Measurements from ENCODE around the gene TMEM187. TPM values are rescaled to one million over a fixed set of nuclear protein-coding genes. Genes with fewer than 3 reads are reported as not detected.

TMEM187 gene
- total and polyA plus RNA-seq, 10 donors: 2.0 to 12.2 (median 5.6) TPM

- WGBS, 5 donors: 2 to 50% (median 7%) methylated on average over 8 to 25 of the region's 25 CpGs
- TF ChIP-seq POLR2AphosphoS5 (IDR thresholded peaks at IDR 0.05) (peak in 1 of 3 donors; percentile 8), POLR2A (IDR thresholded peaks at IDR 0.05) (no peak)
- TF ChIP-seq, protein P1, sequence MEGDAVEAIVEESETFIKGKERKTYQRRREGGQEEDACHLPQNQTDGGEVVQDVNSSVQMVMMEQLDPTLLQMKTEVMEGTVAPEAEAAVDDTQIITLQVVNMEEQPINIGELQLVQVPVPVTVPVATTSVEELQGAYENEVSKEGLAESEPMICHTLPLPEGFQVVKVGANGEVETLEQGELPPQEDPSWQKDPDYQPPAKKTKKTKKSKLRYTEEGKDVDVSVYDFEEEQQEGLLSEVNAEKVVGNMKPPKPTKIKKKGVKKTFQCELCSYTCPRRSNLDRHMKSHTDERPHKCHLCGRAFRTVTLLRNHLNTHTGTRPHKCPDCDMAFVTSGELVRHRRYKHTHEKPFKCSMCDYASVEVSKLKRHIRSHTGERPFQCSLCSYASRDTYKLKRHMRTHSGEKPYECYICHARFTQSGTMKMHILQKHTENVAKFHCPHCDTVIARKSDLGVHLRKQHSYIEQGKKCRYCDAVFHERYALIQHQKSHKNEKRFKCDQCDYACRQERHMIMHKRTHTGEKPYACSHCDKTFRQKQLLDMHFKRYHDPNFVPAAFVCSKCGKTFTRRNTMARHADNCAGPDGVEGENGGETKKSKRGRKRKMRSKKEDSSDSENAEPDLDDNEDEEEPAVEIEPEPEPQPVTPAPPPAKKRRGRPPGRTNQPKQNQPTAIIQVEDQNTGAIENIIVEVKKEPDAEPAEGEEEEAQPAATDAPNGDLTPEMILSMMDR (IDR thresholded peaks at IDR 0.05 in 8 of 11, conservative IDR thresholded peaks at IDR 0.05 in 3 of 11): no peak
- peak; percentile 82 for DNase-seq
- no peaks in the 10 kb centered on the region for H3K27me3 ChIP-seq (replicated peaks in 1 of 7)
- intact Hi-C loops (cut with DNase I; ENCODE audit: low total_unique reads): no loop called here
- peak overlapping the region; percentile 43 to 97 (median 74) for H3K4me3 ChIP-seq
- H3K36me3 ChIP-seq: peaks cover 0 to 6% (median 1%) of the 10 kb centered on the region in 6 donors
- H3K9me3 ChIP-seq: no peaks in the 10 kb centered on the region
- peak overlapping the region; percentile 65 to 100 (median 98) for H3K27ac ChIP-seq
- peaks cover 26 to 70% (median 63%) of the 10 kb centered on the region in 6 donors for H3K4me1 ChIP-seq
These were observed 3.2 kb upstream of the TMEM187 start for GRCh38 chrX:153969125-153969903.

GRCh38 chrX:153969904-153970356, 2.6 kb upstream of the TMEM187 start:
- 0 to 26% (median 1%) methylated on average over 16 to 26 of the region's 26 CpGs for WGBS, 5 donors
- H3K36me3 ChIP-seq: peaks cover 0 to under 1% (median 0%) of the 10 kb centered on the region in 6 donors
- H3K27me3 ChIP-seq (replicated peaks in 1 of 7): no peaks in the 10 kb centered on the region
- H3K4me3 ChIP-seq: peak overlapping the region; percentile 43 to 97 (median 74)
- H3K27ac ChIP-seq: peak overlapping the region; percentile 65 to 100 (median 98)
- H3K4me1 ChIP-seq: peaks cover 30 to 71% (median 67%) of the 10 kb centered on the region in 6 donors
- TF ChIP-seq, protein P1 (IDR thresholded peaks at IDR 0.05 in 8 of 11, conservative IDR thresholded peaks at IDR 0.05 in 3 of 11): no peak
- peak in 1 of 3 donors; percentile 45 for TF ChIP-seq POLR2AphosphoS5 (IDR thresholded peaks at IDR 0.05)
- no peak for TF ChIP-seq POLR2A (IDR thresholded peaks at IDR 0.05)
- peak; percentile 87 for DNase-seq
- intact Hi-C loops (cut with DNase I; ENCODE audit: low total_unique reads): no loop called here
- H3K9me3 ChIP-seq: no peaks in the 10 kb centered on the region

DNA sequence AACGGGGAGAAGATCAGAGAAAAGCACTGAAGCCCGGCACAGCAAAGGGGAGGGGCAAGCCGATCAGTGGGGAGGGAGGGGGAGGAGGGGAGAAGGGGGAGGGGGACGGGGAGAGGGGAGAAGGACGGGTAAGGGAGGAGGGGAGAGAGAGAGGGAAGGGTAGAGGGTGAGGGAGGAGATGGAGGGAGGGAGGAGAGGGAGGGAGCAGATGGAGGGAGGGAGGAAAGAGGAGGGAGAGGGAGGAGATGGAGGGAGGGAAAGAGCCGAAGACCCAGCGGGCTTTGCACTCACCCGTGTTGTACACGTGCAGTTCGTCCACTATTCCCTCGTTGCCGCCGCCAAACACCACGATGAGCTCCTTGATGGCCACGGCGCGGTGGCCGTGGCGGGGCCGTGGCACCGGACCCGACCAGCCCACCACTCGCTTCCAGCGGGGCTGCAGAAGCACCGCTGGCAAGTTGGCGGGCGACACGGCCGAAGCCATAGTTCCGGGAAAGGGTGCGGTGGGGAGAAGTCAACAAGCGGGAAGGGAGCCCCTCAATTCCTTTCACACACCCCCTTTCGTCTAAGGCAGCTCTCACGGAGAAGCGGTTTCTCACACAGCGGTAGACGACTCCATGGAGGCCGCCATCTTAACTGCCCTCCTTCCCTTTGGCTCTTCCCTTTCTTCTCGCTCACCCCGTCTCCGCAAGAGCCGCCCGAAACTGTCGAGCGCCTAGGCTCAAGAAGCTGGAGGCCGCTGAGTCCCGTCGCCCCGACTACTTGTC, 2.0 kb upstream of the TMEM187 start:
- peak overlapping the region; percentile 73 to 97 (median 79) for H3K4me3 ChIP-seq
- H3K27ac ChIP-seq: peak overlapping the region; percentile 98 to 100 (median 99)
- H3K9me3 ChIP-seq: no peaks in the 10 kb centered on the region
- no peaks in the 10 kb centered on the region for H3K27me3 ChIP-seq (replicated peaks in 1 of 7)
- no peak for TF ChIP-seq POLR2A (IDR thresholded peaks at IDR 0.05)
- peak; percentile 90 for DNase-seq
- intact Hi-C loops (cut with DNase I; ENCODE audit: low total_unique reads): no loop called here
- H3K36me3 ChIP-seq: no peaks in the 10 kb centered on the region
- peaks cover 31 to 69% (median 65%) of the 10 kb centered on the region in 6 donors for H3K4me1 ChIP-seq
- 0 to 11% (median 1%) methylated on average over 19 to 49 of the region's 49 CpGs for WGBS, 5 donors

DNA sequence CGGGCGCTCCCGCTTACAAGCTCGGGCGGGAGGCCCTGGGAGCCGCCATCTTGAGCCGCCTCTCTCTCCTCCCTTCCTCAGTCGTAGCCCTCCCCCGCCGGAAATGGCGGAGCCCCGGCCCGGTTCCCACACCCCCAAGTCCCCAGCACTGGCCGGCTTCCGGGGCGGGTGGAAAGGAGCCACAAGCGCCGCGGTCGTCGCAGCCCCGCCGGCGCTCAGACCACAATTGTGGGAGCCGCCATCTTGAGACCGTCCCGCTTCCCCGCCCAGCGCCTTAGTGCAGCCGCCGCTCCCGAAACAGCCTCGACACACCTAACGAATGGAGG, 1.5 kb upstream of the TMEM187 start:
- intact Hi-C loops (cut with DNase I; ENCODE audit: low total_unique reads): no loop called here
- peak overlapping the region; percentile 98 to 100 (median 99) for H3K27ac ChIP-seq
- 1 to 27% (median 3%) methylated on average over 12 to 34 of the region's 34 CpGs for WGBS, 5 donors
- peaks cover 26 to 64% (median 59%) of the 10 kb centered on the region in 6 donors for H3K4me1 ChIP-seq
- no peaks in the 10 kb centered on the region for H3K36me3 ChIP-seq
- DNase-seq: peak; percentile 98
- TF ChIP-seq, protein P1 (IDR thresholded peaks at IDR 0.05 in 8 of 11, conservative IDR thresholded peaks at IDR 0.05 in 3 of 11): no peak
- TF ChIP-seq POLR2AphosphoS5 (IDR thresholded peaks at IDR 0.05): peak; percentile 45 to 88 (median 75)
- H3K27me3 ChIP-seq (replicated peaks in 1 of 7): no peaks in the 10 kb centered on the region
- no peaks in the 10 kb centered on the region for H3K9me3 ChIP-seq
- H3K4me3 ChIP-seq: peak overlapping the region; percentile 73 to 97 (median 79)

Measured in spleen (tissue), 11 donors.